ENCODE data around the gene ATP2A1.

ATP2A1 gene

DNA sequence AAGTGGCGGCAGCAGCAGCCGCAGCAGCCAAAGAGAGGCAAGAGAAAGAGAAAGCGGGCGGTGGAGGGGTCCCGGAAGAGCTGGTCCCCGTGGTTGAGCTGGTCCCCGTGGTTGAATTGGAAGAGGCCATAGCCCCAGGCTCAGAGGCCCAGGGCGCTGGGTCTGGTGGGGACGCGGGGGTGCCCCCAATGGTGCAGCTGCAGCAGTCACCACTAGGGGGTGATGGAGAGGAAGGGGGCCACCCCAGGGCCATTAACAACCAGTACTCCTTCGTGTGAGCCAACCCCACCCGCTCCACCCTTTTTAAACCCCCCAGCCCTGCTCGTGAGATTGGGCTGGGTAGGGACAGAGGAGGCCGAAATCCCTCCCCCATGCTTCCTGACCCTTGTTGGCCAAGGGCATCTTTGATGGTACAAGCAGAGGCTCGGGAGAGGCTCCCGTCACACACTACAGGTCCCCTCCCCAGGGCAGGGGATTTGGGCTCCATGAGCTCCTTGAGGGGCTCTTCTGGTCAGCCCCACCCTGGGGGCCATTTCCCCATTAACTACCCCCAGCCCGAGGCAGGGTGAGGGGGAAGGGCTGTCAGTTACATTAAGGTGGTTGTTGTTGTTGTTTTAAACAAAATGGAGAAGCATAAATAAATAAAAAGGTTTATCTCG, 4.6 kb upstream of the ATP2A1 start:
- no peak overlapping the region for H3K4me2 ChIP-seq (ENCODE audit: low read length)
- H3K9me2 ChIP-seq (ENCODE audit: low read depth, low read length), result no peaks in the 10 kb centered on the region
- H3K9me3 ChIP-seq (ENCODE audit: low read length), result no peaks in the 10 kb centered on the region
- TF ChIP-seq, protein P1, sequence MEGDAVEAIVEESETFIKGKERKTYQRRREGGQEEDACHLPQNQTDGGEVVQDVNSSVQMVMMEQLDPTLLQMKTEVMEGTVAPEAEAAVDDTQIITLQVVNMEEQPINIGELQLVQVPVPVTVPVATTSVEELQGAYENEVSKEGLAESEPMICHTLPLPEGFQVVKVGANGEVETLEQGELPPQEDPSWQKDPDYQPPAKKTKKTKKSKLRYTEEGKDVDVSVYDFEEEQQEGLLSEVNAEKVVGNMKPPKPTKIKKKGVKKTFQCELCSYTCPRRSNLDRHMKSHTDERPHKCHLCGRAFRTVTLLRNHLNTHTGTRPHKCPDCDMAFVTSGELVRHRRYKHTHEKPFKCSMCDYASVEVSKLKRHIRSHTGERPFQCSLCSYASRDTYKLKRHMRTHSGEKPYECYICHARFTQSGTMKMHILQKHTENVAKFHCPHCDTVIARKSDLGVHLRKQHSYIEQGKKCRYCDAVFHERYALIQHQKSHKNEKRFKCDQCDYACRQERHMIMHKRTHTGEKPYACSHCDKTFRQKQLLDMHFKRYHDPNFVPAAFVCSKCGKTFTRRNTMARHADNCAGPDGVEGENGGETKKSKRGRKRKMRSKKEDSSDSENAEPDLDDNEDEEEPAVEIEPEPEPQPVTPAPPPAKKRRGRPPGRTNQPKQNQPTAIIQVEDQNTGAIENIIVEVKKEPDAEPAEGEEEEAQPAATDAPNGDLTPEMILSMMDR (IDR thresholded peaks at IDR 0.05; ENCODE audit: low read length), result peak; percentile 87
- no peak for TF ChIP-seq EZH2 (IDR thresholded peaks at IDR 0.05; ENCODE audit: borderline replicate concordance, low read length)
- no peak overlapping the region for H2AFZ ChIP-seq (ENCODE audit: low read length)
- H3K9ac ChIP-seq (ENCODE audit: low read length), result no peak overlapping the region
- no peak overlapping the region for H3K27ac ChIP-seq (ENCODE audit: low read depth, low read length, poor library complexity, severe bottlenecking)
- no peaks in the 10 kb centered on the region for H4K20me1 ChIP-seq (ENCODE audit: insufficient read depth, low read length)
- H3F3A ChIP-seq (ENCODE audit: insufficient read depth, low read length), result no peaks in the 10 kb centered on the region
- no peaks in the 10 kb centered on the region for H3K79me2 ChIP-seq (ENCODE audit: insufficient read depth, low read length)
- H3K4me3 ChIP-seq (ENCODE audit: low read depth, low read length, poor library complexity, severe bottlenecking), result no peak overlapping the region
- no peaks in the 10 kb centered on the region for H3K27me3 ChIP-seq (ENCODE audit: insufficient read depth, low read length)
- H3K4me1 ChIP-seq (ENCODE audit: insufficient read depth, low read length, severe bottlenecking), result peaks cover 5% of the 10 kb centered on the region
- peaks cover 48% of the 10 kb centered on the region for H3K36me3 ChIP-seq (ENCODE audit: insufficient read depth, low read length)

DNA sequence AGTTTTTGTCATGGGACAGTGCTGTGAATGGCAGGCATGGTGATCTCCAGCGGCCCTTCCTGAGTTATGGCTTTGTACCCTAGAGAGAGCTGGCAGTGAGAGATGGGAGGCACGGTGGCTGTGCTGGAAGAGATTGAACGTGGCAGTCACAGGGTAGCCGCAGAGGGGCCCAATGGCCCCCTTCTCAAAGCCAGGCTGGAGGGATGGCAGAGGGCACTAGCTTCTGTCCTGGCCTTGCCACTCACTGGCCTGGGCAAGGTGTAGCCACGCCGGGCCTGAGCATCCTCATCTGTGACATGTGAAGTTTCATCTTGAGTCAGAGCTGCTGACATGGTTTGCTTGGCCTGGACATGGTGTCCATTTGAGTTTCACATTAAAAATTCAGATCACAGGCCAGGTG, 3.9 kb upstream of the ATP2A1 start:
- no peak overlapping the region for H3K27ac ChIP-seq (ENCODE audit: low read depth, low read length, poor library complexity, severe bottlenecking)
- H3K9me3 ChIP-seq (ENCODE audit: low read length), result no peaks in the 10 kb centered on the region
- TF ChIP-seq, protein P1 (IDR thresholded peaks at IDR 0.05; ENCODE audit: low read length), result no peak
- TF ChIP-seq EZH2 (IDR thresholded peaks at IDR 0.05; ENCODE audit: borderline replicate concordance, low read length), result no peak

GRCh38 chr16:28875134-28876018, 2.9 kb upstream of the ATP2A1 start:
- Histone ChIP-seq H3K9me3 (ENCODE audit: low read length) (no peaks in the 10 kb centered on the region), H3K9ac (ENCODE audit: low read length) (no peak overlapping the region), H3K4me1 (ENCODE audit: insufficient read depth, low read length, severe bottlenecking) (peaks cover 17% of the 10 kb centered on the region), H3K4me2 (ENCODE audit: low read length) (no peak overlapping the region), H3K79me2 (ENCODE audit: insufficient read depth, low read length) (no peaks in the 10 kb centered on the region), H3K4me3 (ENCODE audit: low read depth, low read length, poor library complexity, severe bottlenecking) (no peak overlapping the region), H3K9me2 (ENCODE audit: low read depth, low read length) (no peaks in the 10 kb centered on the region), H3K27ac (ENCODE audit: low read depth, low read length, poor library complexity, severe bottlenecking) (no peak overlapping the region), H2AFZ (ENCODE audit: low read length) (no peak overlapping the region), H3K36me3 (ENCODE audit: insufficient read depth, low read length) (peaks cover 31% of the 10 kb centered on the region), H3K27me3 (ENCODE audit: insufficient read depth, low read length) (no peaks in the 10 kb centered on the region), H4K20me1 (ENCODE audit: insufficient read depth, low read length) (no peaks in the 10 kb centered on the region), H3F3A (ENCODE audit: insufficient read depth, low read length) (no peaks in the 10 kb centered on the region)
- TF ChIP-seq, protein P1 (IDR thresholded peaks at IDR 0.05; ENCODE audit: low read length), result peak; percentile 20; the same call in 1 of the 2 replicates
- TF ChIP-seq EZH2 (IDR thresholded peaks at IDR 0.05; ENCODE audit: borderline replicate concordance, low read length), result no peak

More for the DNA sequence above, 3.9 kb upstream of the ATP2A1 start:
- no peaks in the 10 kb centered on the region for H3K9me2 ChIP-seq (ENCODE audit: low read depth, low read length)
- no peaks in the 10 kb centered on the region for H3K79me2 ChIP-seq (ENCODE audit: insufficient read depth, low read length)
- peaks cover 12% of the 10 kb centered on the region for H3K4me1 ChIP-seq (ENCODE audit: insufficient read depth, low read length, severe bottlenecking)
- no peak overlapping the region for H2AFZ ChIP-seq (ENCODE audit: low read length)
- no peak overlapping the region for H3K9ac ChIP-seq (ENCODE audit: low read length)
- peaks cover 41% of the 10 kb centered on the region for H3K36me3 ChIP-seq (ENCODE audit: insufficient read depth, low read length)
- H3K27me3 ChIP-seq (ENCODE audit: insufficient read depth, low read length), result no peaks in the 10 kb centered on the region
- no peak overlapping the region for H3K4me2 ChIP-seq (ENCODE audit: low read length)
- H3K4me3 ChIP-seq (ENCODE audit: low read depth, low read length, poor library complexity, severe bottlenecking), result no peak overlapping the region
- H3F3A ChIP-seq (ENCODE audit: insufficient read depth, low read length), result no peaks in the 10 kb centered on the region
- H4K20me1 ChIP-seq (ENCODE audit: insufficient read depth, low read length), result no peaks in the 10 kb centered on the region
